GM19351 (cell line): ENCODE results near the gene MPO.

ENCODE experiments used
- ATAC-seq: cut with Tn5 transposase; IDR thresholded peaks from one replicate; pipeline ENCODE4 v1.9.1; 2021; ENCODE audit warnings: mild to moderate bottlenecking, moderate library complexity; ENCODE audit not compliant: unreplicated experiment

Gene MPO

GRCh38 chr17:58307468-58308172 lies 26.9 kb upstream of the MPO start:
- no peak for ATAC-seq

DNA sequence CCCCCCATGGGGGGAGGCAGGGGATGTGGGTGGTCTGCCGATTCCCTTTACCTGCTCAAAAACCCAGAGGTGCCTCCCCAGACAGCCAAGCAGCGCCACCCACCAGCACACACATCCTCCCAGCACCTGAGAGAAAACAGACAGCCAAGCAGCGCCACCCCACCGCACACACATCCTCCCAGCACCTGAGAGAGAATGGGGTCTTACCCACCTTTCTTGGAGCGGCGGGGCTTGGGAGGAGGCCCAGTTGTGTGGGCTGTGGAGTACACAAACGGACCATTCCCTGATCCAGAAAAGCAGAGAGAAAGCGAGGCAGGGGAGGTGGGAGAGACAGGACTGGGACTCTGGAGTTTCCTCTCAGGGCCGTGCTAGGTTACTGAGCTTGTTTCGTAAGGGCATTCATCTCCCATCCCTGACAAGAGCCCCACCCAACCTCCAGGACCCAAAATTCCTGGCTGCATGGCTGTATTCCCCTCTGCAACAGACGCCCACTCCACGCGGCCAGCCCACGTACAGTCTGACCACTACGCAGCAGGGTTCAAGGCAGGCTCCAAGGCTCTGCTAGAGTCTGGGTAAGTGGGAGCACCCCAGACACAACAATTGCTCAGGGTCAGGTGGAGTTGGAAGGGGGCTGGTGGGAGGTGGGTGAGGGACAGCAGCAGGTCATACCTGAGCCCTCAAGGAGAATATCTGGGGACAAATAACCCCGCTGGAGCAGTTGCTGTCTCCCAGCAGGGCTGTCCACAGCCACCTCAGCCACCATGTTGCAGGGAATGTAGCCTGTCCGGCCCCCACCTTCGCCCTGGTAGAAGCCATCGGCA lies 25.6 kb upstream of the MPO start:
- ATAC-seq: no peak

GRCh38 chr17:58305626-58306025 lies 24.9 kb upstream of the MPO start:
- no peak for ATAC-seq

GRCh38 chr17:58304750-58305486 lies 24.2 kb upstream of the MPO start:
- no peak for ATAC-seq

DNA sequence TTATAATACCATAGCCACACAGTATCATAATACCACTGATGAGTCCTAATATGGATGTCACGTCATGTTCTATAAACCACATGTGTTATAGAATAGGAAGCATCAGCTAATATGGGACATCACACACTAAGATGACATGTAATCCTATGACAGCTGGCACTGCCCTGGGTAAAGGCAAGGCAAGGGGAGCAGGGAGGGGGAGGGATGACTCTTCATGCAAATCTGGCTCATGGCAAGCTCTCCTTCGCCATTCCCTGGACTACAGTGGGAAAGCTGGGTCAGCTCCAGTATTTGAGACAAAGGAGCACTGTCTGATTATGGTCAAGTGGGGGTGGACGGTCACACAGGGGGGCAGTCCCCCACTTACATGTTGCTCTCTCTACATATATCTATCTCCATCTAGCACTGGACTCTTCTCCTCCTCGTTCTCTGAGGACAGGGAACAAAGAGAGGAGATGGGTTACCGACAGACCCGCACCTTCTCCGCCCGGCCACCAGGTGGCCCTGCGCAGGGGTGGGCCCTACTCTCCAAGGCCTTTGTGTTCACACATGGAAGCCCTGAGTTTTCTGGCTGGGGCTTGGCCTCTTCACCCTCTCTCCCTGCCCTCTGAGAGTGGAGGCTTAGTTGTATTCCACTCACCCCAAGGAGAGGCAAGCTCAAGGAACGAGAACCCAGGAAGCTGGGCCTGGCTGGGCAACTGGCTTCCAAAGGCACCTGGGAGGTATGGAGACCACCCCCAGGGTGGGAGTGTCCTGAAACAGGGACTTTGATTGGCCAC lies 23.4 kb upstream of the MPO start:
- ATAC-seq: peak; percentile 69

GRCh38 chr17:58302919-58303585 lies 22.3 kb upstream of the MPO start:
- no peak for ATAC-seq

DNA sequence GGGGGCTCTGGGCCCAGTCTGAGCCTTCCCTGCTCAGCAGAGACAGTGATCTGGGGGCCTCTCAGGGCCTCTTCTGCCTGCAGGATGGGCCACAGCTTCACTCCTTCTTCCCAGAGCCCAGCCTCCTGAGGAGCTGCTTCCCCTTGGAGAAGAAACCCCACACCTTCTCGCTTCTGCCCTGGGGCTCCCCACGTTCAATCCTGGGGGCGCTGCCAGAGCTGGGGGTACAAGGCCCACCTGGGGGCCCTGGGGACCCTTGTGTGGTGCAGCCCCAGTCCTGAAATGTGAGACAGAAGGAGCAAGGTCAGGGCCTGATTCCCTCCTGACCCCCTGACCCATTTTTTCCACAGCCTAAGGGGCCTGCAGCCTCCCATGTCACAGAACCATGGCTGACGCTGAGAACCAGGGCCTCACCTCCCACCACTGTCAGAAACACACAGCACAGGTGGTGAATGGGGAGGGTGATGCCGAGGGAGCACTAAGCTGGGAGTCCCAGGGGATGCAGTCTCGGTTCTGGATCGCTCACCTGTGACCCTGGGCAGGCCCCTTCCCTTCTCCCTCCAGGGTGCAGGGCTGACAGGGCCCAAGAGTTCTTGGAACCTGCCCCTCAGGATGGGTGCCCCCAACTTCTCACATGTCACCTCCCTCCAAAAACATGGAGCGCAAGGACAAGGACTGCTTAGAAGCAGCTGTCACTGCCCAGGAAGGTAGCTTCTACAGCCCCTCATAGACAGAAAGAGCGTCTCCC lies 21.6 kb upstream of the MPO start:
- no peak for ATAC-seq

GRCh38 chr17:58301504-58302150 lies 20.9 kb upstream of the MPO start:
- ATAC-seq: no peak

GRCh38 chr17:58300336-58300735 lies 19.6 kb upstream of the MPO start:
- ATAC-seq: no peak

DNA sequence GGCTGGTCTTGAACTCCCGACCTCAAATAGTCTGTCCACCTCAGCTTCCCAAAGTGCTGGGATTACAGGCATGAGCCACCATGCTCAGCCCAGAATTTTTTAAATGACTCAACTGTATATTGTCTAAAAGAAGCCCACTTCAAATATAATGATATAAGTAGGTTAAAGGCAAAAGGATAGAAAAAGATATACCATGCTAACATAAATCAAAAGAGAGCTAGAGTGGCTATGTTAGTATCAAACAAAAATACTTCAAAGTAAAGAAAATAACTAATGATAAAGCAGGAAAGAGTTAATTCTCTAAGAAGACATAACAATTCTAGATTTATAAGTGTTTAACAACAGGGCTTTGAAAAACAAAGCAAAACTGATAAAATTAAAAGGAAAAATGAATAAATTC lies 13.3 kb upstream of the MPO start:
- ATAC-seq: no peak

GRCh38 chr17:58291246-58291645 lies 10.5 kb upstream of the MPO start:
- ATAC-seq: no peak

DNA sequence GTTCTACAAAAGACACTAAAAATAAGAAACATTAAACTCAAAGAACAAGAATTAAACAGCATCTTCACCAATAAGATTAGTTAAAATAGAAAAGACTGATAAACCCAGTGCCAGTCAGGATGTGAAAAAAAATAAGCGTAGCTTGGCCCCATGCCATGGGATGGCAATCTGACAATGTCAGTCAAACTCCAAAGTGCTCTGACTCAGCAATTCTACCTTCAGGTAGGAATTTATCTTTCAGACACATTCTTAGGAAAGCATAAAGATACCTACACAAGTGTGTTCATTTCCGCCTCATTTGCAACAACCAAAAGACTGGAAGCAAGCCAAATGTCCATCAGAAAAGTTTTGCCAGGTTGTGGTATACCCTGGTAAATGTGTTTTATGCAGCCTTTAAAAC lies 9.1 kb upstream of the MPO start:
- ATAC-seq: no peak

DNA sequence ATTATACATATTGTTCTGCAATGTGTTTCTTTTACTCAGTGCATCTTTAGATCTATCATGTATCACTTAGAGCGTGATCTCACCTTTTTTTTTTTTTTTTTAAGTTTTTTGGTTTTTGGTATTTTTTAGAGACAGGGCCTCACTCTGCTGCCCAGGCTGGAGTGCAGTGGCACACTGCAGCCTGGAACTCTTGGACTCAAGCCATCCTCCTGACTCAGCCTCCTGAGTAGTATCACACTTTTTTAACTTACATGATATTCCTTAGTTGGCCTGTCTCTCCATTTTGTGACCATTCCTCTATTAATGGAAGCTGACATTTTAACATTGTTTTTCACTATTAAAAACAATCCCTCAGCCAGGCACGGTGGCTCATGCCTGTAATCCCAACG lies 4.7 kb upstream of the MPO start:
- ATAC-seq: no peak

GRCh38 chr17:58284613-58285421 lies 4.1 kb upstream of the MPO start:
- no peak for ATAC-seq

DNA sequence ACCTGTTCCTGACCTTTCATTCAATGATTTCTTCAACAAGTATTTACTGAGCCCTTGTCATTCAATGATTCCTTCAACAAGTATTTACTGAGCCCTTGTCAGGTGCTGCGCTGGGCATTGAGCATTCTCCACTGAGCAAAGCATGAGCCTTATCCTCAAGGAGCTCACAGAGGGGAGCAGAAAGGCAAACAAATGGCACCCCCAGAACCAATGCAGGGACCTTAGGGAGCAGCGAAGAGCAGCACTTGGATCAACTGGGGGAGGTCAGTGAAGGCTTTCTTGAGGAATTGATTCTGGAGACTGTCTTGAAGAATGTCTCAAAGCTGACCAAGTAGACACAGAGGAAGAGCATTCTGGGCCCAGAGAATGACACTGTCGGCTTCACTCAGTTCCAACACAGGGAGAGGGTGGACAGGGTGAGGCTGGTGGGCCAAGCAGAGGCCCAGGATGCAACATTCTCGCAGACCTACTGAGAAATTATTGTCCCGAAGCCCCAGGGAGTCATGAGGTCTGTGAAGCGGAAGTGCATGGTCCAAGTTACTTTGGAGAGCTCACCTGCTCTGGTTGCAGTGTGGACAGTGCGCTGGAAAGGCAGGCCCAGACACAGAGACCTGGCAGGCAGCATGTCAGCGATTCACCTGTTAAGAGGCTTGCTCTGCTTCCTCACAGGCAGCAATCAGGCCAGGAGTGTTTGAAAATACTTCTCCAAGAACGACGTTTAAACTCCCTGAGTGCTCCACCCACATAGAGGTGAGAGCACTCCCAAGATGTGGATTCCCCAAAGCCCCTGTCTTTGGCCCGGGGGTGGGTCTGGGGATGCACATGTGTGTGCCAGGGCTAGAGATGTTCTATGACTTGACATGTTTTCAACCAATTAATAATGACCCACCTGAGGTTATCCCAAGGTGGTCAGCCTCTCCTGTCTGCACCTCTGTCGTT lies 3.2 kb upstream of the MPO start:
- ATAC-seq: no peak

DNA sequence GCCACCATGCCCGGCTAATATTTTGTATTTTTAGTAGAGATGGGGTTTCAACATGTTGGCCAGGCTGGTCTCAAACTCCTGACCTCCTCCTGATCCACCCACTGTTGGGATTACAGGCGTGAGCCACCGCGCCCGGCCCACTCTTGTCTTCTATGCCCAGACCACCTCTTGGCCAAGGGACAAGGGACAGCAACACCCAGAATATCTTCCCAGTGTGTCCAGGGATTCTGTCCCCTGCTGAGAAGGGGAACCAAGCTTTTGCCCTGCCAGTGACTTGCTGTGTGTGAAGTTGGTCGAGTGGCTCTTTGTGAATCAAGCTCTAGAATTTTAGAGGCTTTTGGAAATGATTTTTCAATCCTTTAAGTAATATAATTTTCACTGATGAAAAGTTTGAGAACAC lies 1.7 kb upstream of the MPO start:
- no peak for ATAC-seq

- ATAC-seq: no peak
Observed at GRCh38 chr17:58281511-58282011, 826 bp upstream of the MPO start.
